HepG2 (cell line): ENCODE results near the gene RAD23A. TPM values are rescaled to one million over a fixed set of nuclear protein-coding genes. Genes with fewer than 3 reads are reported as not detected.

ENCODE experiments used
- ATAC-seq: fragments of 200-7000 bp; cut with Tn5 transposase; 3 replicates; pipeline ENCODE4 v1.9.1; 2020; ENCODE audit warnings: mild to moderate bottlenecking, moderate library complexity
- BruUV-seq: library from RNA; stranded (reverse); fragments of 400-500 nt; replicated peaks from 2 replicates; lab custom pipeline; 2021; lab: Mats Ljungman, UMichigan
- CTCF ChIA-PET: fragments of 300-600 bp; formaldehyde crosslinking; extraction: SDS; loops from one replicate; lab custom pipeline; 2021; ENCODE audit warnings: low total read pairs, inconsistent platforms, low intra/inter-chr PET ratio; lab: Yijun Ruan, JAX
- POLR2A ChIA-PET: fragments of 350-600 bp; sonication (Branson Sonifier 250); formaldehyde crosslinking; loops from one replicate; lab custom pipeline; 2020; ENCODE audit warnings: antibody characterized with exemption, inconsistent platforms; lab: Yijun Ruan, JAX
- DNase-seq: peaks from one replicate; pipeline ENCODE4 v3.0.0-alpha.2; 2015; ENCODE audit warnings: low spot score
- FAIRE-seq: peaks from 3 replicates; lab custom pipeline; 2011; peaks lifted over from hg19 to GRCh38; lab: Jason Lieb, UNC
- H2AFZ ChIP-seq: one replicate; pipeline ENCODE4 v1.6.1; 2011; ENCODE audit warnings: low read length, inconsistent platforms
- H3K27ac ChIP-seq: fragments of 300-600 bp; 3 replicates; pipeline ENCODE4 v1.8.0; 2011; ENCODE audit warnings: mixed run types, mild to moderate bottlenecking, mixed read lengths, low read length, inconsistent platforms; ENCODE audit not compliant: insufficient read depth; ENCODE audit errors: extremely low read length
- H3K27me3 ChIP-seq, 2 experiments: fragments of 200-600 bp in 1 of 2; 2 replicates in 1 of 2; 3 replicates in 1 of 2; pipeline versions ENCODE4 v1.6.0 to v1.8.0; 2011; ENCODE audit warnings: low read length in 2 of 2, mild to moderate bottlenecking in 2 of 2, moderate library complexity in 2 of 2, inconsistent platforms in 1 of 2; ENCODE audit not compliant: insufficient read depth in 2 of 2, control insufficient read depth in 1 of 2
- H3K36me3 ChIP-seq, 2 experiments: fragments of 200-600 bp in 1 of 2; replicated peaks in 1 of 2; 2 replicates in 1 of 2; 3 replicates in 1 of 2; pipeline versions ENCODE4 v1.5.1 to v1.8.0; 2011; ENCODE audit warnings: low read length in 2 of 2, inconsistent platforms in 1 of 2; ENCODE audit not compliant: insufficient read depth in 2 of 2, control insufficient read depth in 1 of 2
- H3K4me1 ChIP-seq: 2 replicates; pipeline ENCODE4 v1.5.1; 2012; ENCODE audit warnings: low read length, inconsistent platforms; ENCODE audit not compliant: insufficient read depth
- H3K4me2 ChIP-seq: 2 replicates; pipeline ENCODE4 v1.6.0; 2011; ENCODE audit warnings: low read depth, low read length, inconsistent platforms
- H3K4me3 ChIP-seq, 3 experiments: fragments of 200-600 bp in 1 of 3; sonication (generic), shearing (Covaris generic) in 1 of 3; replicated peaks in 1 of 3; 2 replicates each; pipeline ENCODE4 v1.5.1; 2011 to 2016; ENCODE audit warnings: low read length in 3 of 3, inconsistent platforms in 2 of 3, low read depth in 2 of 3, mild to moderate bottlenecking in 2 of 3, control low read depth in 1 of 3, mixed read lengths in 1 of 3; ENCODE audit not compliant: insufficient read depth in 1 of 3
- H3K79me2 ChIP-seq: one replicate; pipeline ENCODE4 v1.6.1; 2011; ENCODE audit warnings: low read length, inconsistent platforms; ENCODE audit not compliant: insufficient read depth
- H3K9ac ChIP-seq: 2 replicates; pipeline ENCODE4 v1.6.0; 2011; ENCODE audit warnings: mild to moderate bottlenecking, low read depth, low read length, inconsistent platforms; ENCODE audit not compliant: insufficient read depth
- H3K9me3 ChIP-seq: 2 replicates; pipeline ENCODE4 v1.5.1; 2012; ENCODE audit warnings: mild to moderate bottlenecking, low read length
- H4K20me1 ChIP-seq: 2 replicates; pipeline ENCODE4 v1.6.0; 2011; ENCODE audit warnings: inconsistent platforms, mild to moderate bottlenecking, low read length, moderate library complexity; ENCODE audit not compliant: insufficient read depth
- ARNT2 ChIP-seq: sonication (generic); formaldehyde crosslinking; IDR thresholded peaks from 2 replicates; pipeline ENCODE4 v1.8.0; 2022; ENCODE audit warnings: mild to moderate bottlenecking, low read depth, missing genetic modification reagents, moderate library complexity
- CEBPB ChIP-seq: IDR thresholded peaks from 2 replicates; pipeline ENCODE4 v1.6.1; 2011; ENCODE audit warnings: low read depth, low read length, improper control_type of control experiment, borderline replicate concordance
- CEBPG ChIP-seq: IDR thresholded peaks from 2 replicates; pipeline ENCODE4 v1.6.1; 2016
- FOXA1 ChIP-seq, 2 experiments: fragments of 450-650 bp in 1 of 2; sonication (generic) in 1 of 2; formaldehyde crosslinking in 1 of 2; IDR thresholded peaks; 2 replicates each; pipeline versions ENCODE4 v1.4.0 to v1.6.1; 2016 to 2020; ENCODE audit warnings: missing genetic modification reagents in 1 of 2
- FOXO1 ChIP-seq: sonication (generic); formaldehyde crosslinking; IDR thresholded peaks from 2 replicates; pipeline ENCODE4 v1.4.0; 2020; ENCODE audit warnings: missing genetic modification reagents
- GPN1 ChIP-seq: sonication (generic); formaldehyde crosslinking; IDR thresholded peaks from 2 replicates; pipeline ENCODE4 v1.5.1; 2020; ENCODE audit warnings: missing genetic modification reagents, borderline replicate concordance
- GRHL1 ChIP-seq: sonication (generic); formaldehyde crosslinking; conservative IDR thresholded peaks from 2 replicates; pipeline ENCODE4 v1.8.0; 2022; ENCODE audit warnings: missing genetic modification reagents
- GTF3A ChIP-seq: sonication (generic); formaldehyde crosslinking; conservative IDR thresholded peaks from 2 replicates; pipeline ENCODE4 v1.4.0; 2020; ENCODE audit warnings: mild to moderate bottlenecking, missing genetic modification reagents
- HOXA5 ChIP-seq: sonication (generic); formaldehyde crosslinking; IDR thresholded peaks from 2 replicates; pipeline ENCODE4 v1.4.0; 2020; ENCODE audit warnings: missing genetic modification reagents
- KDM3A ChIP-seq: IDR thresholded peaks from 2 replicates; pipeline ENCODE4 v1.6.1; 2018; ENCODE audit warnings: low read depth, missing compliant biosample characterization
- SIN3B ChIP-seq: fragments of 150-350 bp; IDR thresholded peaks from 2 replicates; pipeline ENCODE4 v1.6.1; 2014; ENCODE audit warnings: low read length
- SMYD3 ChIP-seq: sonication (generic); formaldehyde crosslinking; IDR thresholded peaks from 2 replicates; pipeline ENCODE4 v1.8.1; 2023; ENCODE audit warnings: mild to moderate bottlenecking, missing genetic modification reagents
- TAF1 ChIP-seq: sonication (generic); formaldehyde crosslinking; IDR thresholded peaks from 2 replicates; pipeline ENCODE4 v1.4.0; 2020; ENCODE audit warnings: missing genetic modification reagents
- ZNF20 ChIP-seq: sonication (generic); formaldehyde crosslinking; IDR thresholded peaks from 2 replicates; pipeline ENCODE4 v1.4.0; 2020; ENCODE audit warnings: mild to moderate bottlenecking, moderate library complexity, missing genetic modification reagents
- ZNF207 ChIP-seq: fragments of 450-650 bp; IDR thresholded peaks from 2 replicates; pipeline ENCODE4 v1.6.1; 2016; ENCODE audit warnings: antibody characterized with exemption, borderline replicate concordance
- ZNF460 ChIP-seq: sonication (generic); formaldehyde crosslinking; IDR thresholded peaks from 2 replicates; pipeline ENCODE4 v1.5.1; 2020; ENCODE audit warnings: missing genetic modification reagents, mild to moderate bottlenecking, borderline replicate concordance
- ZNF782 ChIP-seq: sonication (generic); formaldehyde crosslinking; IDR thresholded peaks from 2 replicates; pipeline ENCODE4 v1.4.0; 2020; ENCODE audit warnings: missing genetic modification reagents, mild to moderate bottlenecking, borderline replicate concordance
- WGBS: methylation state at CpG from one replicate; pipeline ENCODE4 v1.1.6; 2017; ENCODE audit warnings: low lambda C conversion rate; 5-methylcytosine and 5-hydroxymethylcytosine counted together
- in situ Hi-C: cut with HindIII; loops from 2 replicates; pipeline ENCODE4 v1.10.0; 2017; ENCODE audit warnings: low pct_unique_long_range_greater_than_20kb; ENCODE audit not compliant: extremely low pct_ligation_motif_present
- intact Hi-C: fragments of 100-400 bp; cut with micrococcal nuclease; formaldehyde crosslinking; loops from one replicate; pipeline ENCODE4 v1.10.0; 2022; ENCODE audit not compliant: unreplicated experiment
- polyA plus RNA-seq, 8 experiments: library from polyadenylated mRNA; depleted of rRNA in 3 of 8; stranded (reverse) in 7 of 8; unstranded in 1 of 8; fragments of >200 nt; fragmentation: Illumina TruSeq in 4 of 8; extraction: Trizol in 4 of 8; gene quantifications; 2 replicates each; pipeline versions ENCODE4 v1.2.1 to v1.2.3, GENCODE V29; 2011 to 2016; ENCODE audit warnings: low read depth in 4 of 8, missing spikeins in 1 of 8, mixed read lengths in 1 of 8; ENCODE audit not compliant: insufficient read depth in 1 of 8
- total RNA-seq, 5 experiments: library from RNA; depleted of rRNA; stranded (reverse); fragments of >200 nt; fragmentation: Illumina TruSeq; extraction: Trizol; gene quantifications; 2 replicates each; pipeline ENCODE4 v1.2.3, GENCODE V29; 2016; ENCODE audit warnings: low read depth in 1 of 5

Gene RAD23A
- total and polyA plus RNA-seq, 2 of the 13 experiments (the other 11 are each of a cell fraction or from before 2014, with no cell fraction given), result 42.5 to 54.2 TPM

- WGBS, result 23% methylated on average over 6 of the region's 6 CpGs
- H3K4me3 ChIP-seq, result no peak overlapping the region
- H3K4me1 ChIP-seq, result peaks cover 19% of the 10 kb centered on the region
- no peak for DNase-seq
- H3K4me2 ChIP-seq, result peak overlapping the region; percentile 12; the same call in 1 of the 2 replicates
- no peak for ATAC-seq
- H3K36me3 ChIP-seq, result peaks cover 0 to 1% of the 10 kb centered on the region in 2 experiments; a peak in 1 of 5 replicates
- H3K79me2 ChIP-seq, result peaks cover 24% of the 10 kb centered on the region
- no peak for FAIRE-seq
- BruUV-seq, result no TSS peak
- H3K27ac ChIP-seq, result no peak overlapping the region
- no peak overlapping the region for H3K9ac ChIP-seq
- H3K27me3 ChIP-seq, result 0 out of 5 replicates have a peak, but pooled peaks cover 0 to 3% of the 10 kb centered on the region in 2 experiments
- no peaks in the 10 kb centered on the region for H3K9me3 ChIP-seq
- in situ Hi-C loops (no loop called here), intact Hi-C loops (no loop called here)
- CTCF ChIA-PET, result no interaction called here
- H4K20me1 ChIP-seq, result no peaks in the 10 kb centered on the region
- no peak overlapping the region for H2AFZ ChIP-seq
- TF ChIP-seq CEBPG (CRISPR knock-in tag) (peak; percentile 55; the same call in 1 of the 2 replicates), HOXA5 (CRISPR knock-in tag) (no peak), CEBPB (peak; percentile 60; the same call in 1 of the 2 replicates), ZNF460 (peak; percentile 50)
- TF ChIP-seq, all 625 proteins: peak for 3
- POLR2A ChIA-PET, result no interaction called here
These were observed 13.8 kb downstream of the RAD23A start for GRCh38 chr19:12959481-12959880.

DNA sequence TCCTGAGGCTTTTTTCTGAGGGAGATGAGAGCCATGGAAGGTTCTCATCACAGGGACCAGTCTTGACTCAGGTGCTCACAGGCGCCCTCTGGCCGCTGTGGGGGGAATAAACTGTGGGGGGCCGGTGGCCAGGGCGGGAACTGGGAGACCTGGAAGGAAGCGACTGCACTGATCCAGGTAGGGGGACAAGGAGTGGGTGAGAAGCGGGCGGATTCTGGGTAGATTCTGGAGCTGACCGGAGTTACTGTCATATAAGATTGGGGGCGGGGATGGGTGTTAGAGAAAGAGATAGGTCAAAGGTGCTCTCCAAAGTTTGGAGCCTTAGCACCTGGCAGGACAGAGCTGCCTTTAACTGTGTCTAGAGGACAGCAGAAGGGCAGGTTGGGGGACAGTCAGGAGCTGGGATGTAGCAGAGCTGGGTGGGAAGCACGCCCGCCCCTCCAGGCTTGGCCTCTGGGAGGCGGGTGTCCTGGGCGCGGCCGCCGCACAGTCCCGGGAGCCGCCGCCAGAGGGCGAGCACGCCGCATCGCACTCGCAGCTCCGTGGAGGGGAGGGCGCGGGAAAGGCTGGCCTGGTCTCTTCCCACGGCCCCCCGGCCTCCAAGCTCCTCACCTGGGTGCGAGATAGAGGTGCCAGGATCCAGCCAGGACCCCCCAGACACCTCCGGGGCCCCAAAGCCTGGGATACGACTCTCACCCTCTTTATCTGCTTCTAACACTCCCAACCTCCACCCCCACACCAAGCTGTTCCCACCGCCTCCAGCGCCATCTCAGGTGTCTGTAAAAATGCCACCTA is 19.6 kb downstream of the RAD23A start:
- peak overlapping the region; percentile 79 for H2AFZ ChIP-seq
- CTCF ChIA-PET, result interaction anchor here (0.7 to 2.0 kb wide), 10 partner anchors 12 to 269 kb away, joined by 3 to 18 read pairs (median 5); no protein-coding TSS in a partner anchor
- in situ Hi-C loops, result no loop called here
- intact Hi-C loops, result loop anchor here (1.0 kb wide), 1 partner anchor 80 kb away; no protein-coding TSS in a partner anchor
- peak overlapping the region; percentile 43 for H3K27ac ChIP-seq
- peak overlapping the region; percentile 68 for H3K9ac ChIP-seq
- no peaks in the 10 kb centered on the region for H3K79me2 ChIP-seq
- FAIRE-seq (peak; percentile 62), DNase-seq (peak; percentile 72), ATAC-seq (peak; percentile 93)
- no peaks in the 10 kb centered on the region for H3K36me3 ChIP-seq
- 0% methylated on average over 12 of the region's 34 CpGs for WGBS
- H3K4me1 ChIP-seq, result peaks cover 11% of the 10 kb centered on the region
- BruUV-seq, result no TSS peak
- POLR2A ChIA-PET, result interaction anchor here (0.8 to 1.3 kb wide), 16 partner anchors 9 to 185 kb away, joined by 3 to 8 read pairs (median 4); partner anchors contain the start of genes FARSA, IER2, RAD23A and STX10
- peak overlapping the region; percentile 32 to 66 (median 42) for H3K4me3 ChIP-seq
- no peaks in the 10 kb centered on the region for H4K20me1 ChIP-seq
- H3K9me3 ChIP-seq, result no peaks in the 10 kb centered on the region
- peak overlapping the region; percentile 93 for H3K4me2 ChIP-seq
- H3K27me3 ChIP-seq, result 0 out of 5 replicates have a peak, but pooled peaks cover 0 to 3% of the 10 kb centered on the region in 2 experiments
- TF ChIP-seq SIN3B (no peak), FOXA1 (IDR thresholded peaks at IDR 0.05) (no peak), FOXA1 (CRISPR knock-in tag; IDR thresholded peaks at IDR 0.05) (0 out of 2 replicates have a peak, but pooled peaks have one; percentile 14), TAF1 (peak; percentile 33; the same call in 1 of the 2 replicates), GTF3A (no peak), ZNF782 (CRISPR knock-in tag) (no peak; the same call in 1 of the 2 replicates), ZNF207 (no peak), ZNF20 (CRISPR knock-in tag) (no peak), ARNT2 (CRISPR knock-in tag) (no peak), SMYD3 (no peak), GRHL1 (CRISPR knock-in tag) (no peak), FOXO1 (CRISPR knock-in tag) (no peak; the same call in 1 of the 2 replicates), KDM3A (no peak), GPN1 (CRISPR knock-in tag) (no peak)
